SK-N-SH treated with all-trans-retinoic acid at 6 μM for 48 hours (cell line): ENCODE results near the gene RERE.

ENCODE experiments used
- PATZ1 ChIP-seq: fragments of 250-450 bp; sonication (Bioruptor Pico); IDR thresholded peaks from 2 replicates; pipeline ENCODE4 v1.8.0; 2020; ENCODE audit warnings: mild to moderate bottlenecking, moderate library complexity, borderline replicate concordance
- PPARA ChIP-seq: fragments of 250-450 bp; sonication (Bioruptor Pico); IDR thresholded peaks from 2 replicates; pipeline ENCODE4 v1.5.0; 2020; ENCODE audit warnings: mild to moderate bottlenecking, borderline replicate concordance
- TCF4 ChIP-seq: fragments of 250-450 bp; sonication (Bioruptor Pico); IDR thresholded peaks from 2 replicates; pipeline ENCODE4 v1.8.0; 2021; ENCODE audit warnings: mild to moderate bottlenecking, moderate library complexity, borderline replicate concordance
- TOX ChIP-seq: fragments of 250-450 bp; sonication (Bioruptor Pico); IDR thresholded peaks from 2 replicates; pipeline ENCODE4 v1.8.0; 2021; ENCODE audit warnings: mild to moderate bottlenecking, moderate library complexity, borderline replicate concordance
- ZFP3 ChIP-seq: fragments of 250-450 bp; sonication (Bioruptor Pico); IDR thresholded peaks from 2 replicates; pipeline ENCODE4 v1.5.0; 2020; ENCODE audit warnings: mild to moderate bottlenecking, moderate library complexity
- ZNF70 ChIP-seq: fragments of 450-650 bp; formaldehyde crosslinking; IDR thresholded peaks from 2 replicates; pipeline ENCODE4 v1.5.0; 2020; ENCODE audit warnings: mild to moderate bottlenecking, moderate library complexity
- ZNF8 ChIP-seq: fragments of 450-650 bp; formaldehyde crosslinking; IDR thresholded peaks from 2 replicates; pipeline ENCODE4 v1.5.0; 2020; ENCODE audit warnings: mild to moderate bottlenecking, moderate library complexity
- TF ChIP-seq, protein P1 (sequence below): fragments of 250-450 bp; sonication (Bioruptor Pico); IDR thresholded peaks from 2 replicates; pipeline ENCODE4 v1.5.1; 2020; ENCODE audit warnings: low read depth, mild to moderate bottlenecking, moderate library complexity
- TF ChIP-seq, protein P2 (sequence below): fragments of 250-450 bp; sonication (Bioruptor Pico); IDR thresholded peaks from 2 replicates; pipeline ENCODE4 v1.8.0; 2021; ENCODE audit warnings: low read depth, mild to moderate bottlenecking, moderate library complexity, borderline replicate concordance

GRCh38 chr1:8595332-8595731 lies 222.1 kb downstream of the RERE start:
- TF ChIP-seq ZFP3 (no peak), PPARA (CRISPR knock-in tag) (no peak), PATZ1 (CRISPR knock-in tag) (no peak), ZNF8 (CRISPR knock-in tag) (no peak), TOX (CRISPR knock-in tag) (no peak), TCF4 (no peak), ZNF70 (CRISPR knock-in tag) (no peak)
- TF ChIP-seq, protein P1, sequence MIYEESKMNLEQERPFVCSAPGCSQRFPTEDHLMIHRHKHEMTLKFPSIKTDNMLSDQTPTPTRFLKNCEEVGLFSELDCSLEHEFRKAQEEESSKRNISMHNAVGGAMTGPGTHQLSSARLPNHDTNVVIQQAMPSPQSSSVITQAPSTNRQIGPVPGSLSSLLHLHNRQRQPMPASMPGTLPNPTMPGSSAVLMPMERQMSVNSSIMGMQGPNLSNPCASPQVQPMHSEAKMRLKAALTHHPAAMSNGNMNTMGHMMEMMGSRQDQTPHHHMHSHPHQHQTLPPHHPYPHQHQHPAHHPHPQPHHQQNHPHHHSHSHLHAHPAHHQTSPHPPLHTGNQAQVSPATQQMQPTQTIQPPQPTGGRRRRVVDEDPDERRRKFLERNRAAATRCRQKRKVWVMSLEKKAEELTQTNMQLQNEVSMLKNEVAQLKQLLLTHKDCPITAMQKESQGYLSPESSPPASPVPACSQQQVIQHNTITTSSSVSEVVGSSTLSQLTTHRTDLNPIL (CRISPR knock-in tag), result no peak
- TF ChIP-seq, protein P2, sequence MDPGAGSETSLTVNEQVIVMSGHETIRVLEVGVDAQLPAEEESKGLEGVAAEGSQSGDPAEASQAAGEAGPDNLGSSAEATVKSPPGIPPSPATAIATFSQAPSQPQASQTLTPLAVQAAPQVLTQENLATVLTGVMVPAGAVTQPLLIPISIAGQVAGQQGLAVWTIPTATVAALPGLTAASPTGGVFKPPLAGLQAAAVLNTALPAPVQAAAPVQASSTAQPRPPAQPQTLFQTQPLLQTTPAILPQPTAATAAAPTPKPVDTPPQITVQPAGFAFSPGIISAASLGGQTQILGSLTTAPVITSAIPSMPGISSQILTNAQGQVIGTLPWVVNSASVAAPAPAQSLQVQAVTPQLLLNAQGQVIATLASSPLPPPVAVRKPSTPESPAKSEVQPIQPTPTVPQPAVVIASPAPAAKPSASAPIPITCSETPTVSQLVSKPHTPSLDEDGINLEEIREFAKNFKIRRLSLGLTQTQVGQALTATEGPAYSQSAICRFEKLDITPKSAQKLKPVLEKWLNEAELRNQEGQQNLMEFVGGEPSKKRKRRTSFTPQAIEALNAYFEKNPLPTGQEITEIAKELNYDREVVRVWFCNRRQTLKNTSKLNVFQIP (CRISPR knock-in tag), result no peak
